ENCODE data around the gene IQCE. TPM values are rescaled to one million over a fixed set of nuclear protein-coding genes. Genes with fewer than 3 reads are reported as not detected.
A peak's percentile ranks its signal among the peaks of the same experiment; 100 is the strongest.
"Not testable (repeated sequence)": the region's sequence is repeated elsewhere in the genome, so short reads cannot be mapped to it uniquely, and the experiment has no call there.

The IQCE gene
- total and polyA plus RNA-seq, 2 donors = 8.9 to 9.3 TPM

DNA sequence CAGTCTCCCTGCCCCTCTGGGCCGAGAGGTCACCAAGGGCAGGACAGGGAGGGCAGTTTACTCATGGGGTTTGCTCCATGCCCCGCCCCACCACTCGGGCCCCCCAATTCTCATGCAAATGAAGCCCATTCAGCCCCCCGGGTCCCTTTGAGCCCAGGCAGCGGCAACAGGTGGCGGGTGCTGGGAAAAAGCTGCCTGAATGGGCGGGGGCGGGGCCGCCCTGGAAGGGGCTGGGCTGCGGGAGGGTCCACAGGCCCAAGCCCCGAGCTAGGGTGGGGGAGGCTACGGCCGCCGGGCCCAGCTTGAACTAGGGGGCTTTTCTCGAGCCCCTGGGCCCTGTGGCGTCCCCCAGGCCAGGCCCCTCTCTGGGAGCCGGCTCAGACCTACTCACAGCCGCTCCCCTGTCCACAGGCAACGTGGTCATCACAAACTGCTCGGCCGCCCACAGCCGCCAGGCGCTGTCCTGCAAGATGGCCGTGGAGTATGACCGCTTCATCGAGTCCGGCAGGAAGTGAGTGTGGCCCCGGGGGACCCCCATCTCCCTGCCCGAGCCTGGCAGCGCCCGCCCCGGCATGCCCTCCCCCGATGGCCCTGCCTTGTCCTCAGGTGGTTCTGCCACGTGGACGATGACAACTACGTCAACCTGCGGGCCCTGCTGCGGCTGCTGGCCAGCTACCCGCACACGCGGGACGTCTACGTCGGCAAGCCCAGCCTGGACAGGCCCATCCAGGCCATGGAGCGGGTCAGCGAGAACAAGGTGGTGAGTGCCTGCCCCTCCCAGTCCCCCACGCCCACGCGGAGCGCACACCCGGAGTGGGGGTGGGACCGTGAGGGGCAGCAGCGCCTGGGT lies 33.7 kb upstream of the IQCE start:
- Histone ChIP-seq H3K4me1 (ENCODE audit: insufficient read depth) (no peaks in the 10 kb centered on the region), H3K27ac (ENCODE audit: low read depth) (no peak overlapping the region), H3K36me3 (ENCODE audit: insufficient read depth) (no peaks in the 10 kb centered on the region), H3K4me3 (ENCODE audit: low read depth, low read length) (no peak overlapping the region)
- WGBS = 75% methylated on average over 53 of the region's 53 CpGs
- no peak for DNase-seq (ENCODE audit: extremely low spot score)

DNA sequence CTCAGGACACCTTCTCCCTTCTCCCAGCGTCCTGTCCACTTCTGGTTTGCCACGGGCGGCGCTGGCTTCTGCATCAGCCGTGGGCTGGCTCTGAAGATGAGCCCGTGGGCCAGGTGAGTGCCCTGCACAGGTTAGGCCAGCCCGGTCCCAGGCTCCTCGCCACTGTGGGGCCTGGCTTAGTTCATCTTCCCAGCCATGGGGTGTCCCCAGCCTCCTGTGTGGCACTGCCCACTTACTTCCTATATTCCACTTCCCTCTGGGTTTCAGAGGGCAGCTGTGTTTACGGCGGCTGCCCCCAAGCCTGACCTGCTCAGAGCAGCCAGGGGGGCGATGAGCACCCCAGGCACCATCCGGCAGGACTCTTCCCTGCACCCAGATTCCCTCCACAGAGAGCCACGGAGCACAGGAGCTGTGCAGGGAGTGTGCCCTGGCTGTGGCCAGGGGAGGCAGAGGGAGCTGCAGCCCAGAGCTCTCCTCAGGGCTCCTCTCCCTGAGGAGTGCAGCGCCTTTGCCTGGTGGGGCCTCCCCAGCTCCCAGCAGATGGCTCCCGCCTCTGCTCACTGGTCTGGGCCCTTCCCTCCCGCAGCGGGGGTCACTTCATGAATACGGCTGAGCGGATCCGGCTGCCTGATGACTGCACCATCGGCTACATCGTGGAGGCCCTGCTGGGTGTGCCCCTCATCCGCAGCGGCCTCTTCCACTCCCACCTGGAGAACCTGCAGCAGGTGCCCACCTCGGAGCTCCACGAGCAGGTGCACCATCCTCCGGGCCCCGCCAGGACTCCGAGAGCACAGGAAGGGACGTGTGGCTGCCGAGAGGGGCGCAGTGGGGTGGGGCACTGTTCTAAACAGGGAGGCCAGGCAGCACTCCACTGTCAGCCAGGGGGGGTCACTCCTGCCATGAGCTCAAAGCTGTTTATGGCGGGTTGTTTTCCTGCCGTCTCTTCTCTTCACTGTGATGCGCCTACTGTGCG lies 32.8 kb upstream of the IQCE start:
- Histone ChIP-seq H3K4me1 (ENCODE audit: insufficient read depth) (no peaks in the 10 kb centered on the region), H3K4me3 (ENCODE audit: low read depth, low read length) (no peak overlapping the region), H3K36me3 (ENCODE audit: insufficient read depth) (no peaks in the 10 kb centered on the region), H3K27ac (ENCODE audit: low read depth) (no peak overlapping the region)
- DNase-seq (ENCODE audit: extremely low spot score) = no peak
- 76% methylated on average over 36 of the region's 36 CpGs for WGBS

GRCh38 chr7:2526659-2527504 lies 31.9 kb upstream of the IQCE start:
- no peak for DNase-seq (ENCODE audit: extremely low spot score)
- no peak overlapping the region for H3K27ac ChIP-seq (ENCODE audit: low read depth)
- 89% methylated on average over 40 of the region's 40 CpGs for WGBS

GRCh38 chr7:2527505-2528467 lies 31.0 kb upstream of the IQCE start:
- Histone ChIP-seq H3K27ac (ENCODE audit: low read depth) (no peak overlapping the region), H3K4me1 (ENCODE audit: insufficient read depth) (no peaks in the 10 kb centered on the region), H3K36me3 (ENCODE audit: insufficient read depth) (no peaks in the 10 kb centered on the region), H3K4me3 (ENCODE audit: low read depth, low read length) (no peak overlapping the region)
- no peak for DNase-seq (ENCODE audit: extremely low spot score)
- WGBS = 67% methylated on average over 17 of the region's 17 CpGs

More at GRCh38 chr7:2526659-2527504, 31.9 kb upstream of the IQCE start:
- Histone ChIP-seq H3K4me1 (ENCODE audit: insufficient read depth) (no peaks in the 10 kb centered on the region), H3K36me3 (ENCODE audit: insufficient read depth) (no peaks in the 10 kb centered on the region), H3K4me3 (ENCODE audit: low read depth, low read length) (no peak overlapping the region)

- Histone ChIP-seq H3K4me1 (ENCODE audit: insufficient read depth) (no peaks in the 10 kb centered on the region), H3K36me3 (ENCODE audit: insufficient read depth) (no peaks in the 10 kb centered on the region), H3K4me3 (ENCODE audit: low read depth, low read length) (no peak overlapping the region), H3K27ac (ENCODE audit: low read depth) (no peak overlapping the region)
- WGBS = 79% methylated on average over 18 of the region's 18 CpGs
- no peak for DNase-seq (ENCODE audit: extremely low spot score)
These were observed 30.2 kb upstream of the IQCE start for GRCh38 chr7:2528481-2529095.

- no peak overlapping the region for H3K4me3 ChIP-seq (ENCODE audit: low read depth, low read length)
- DNase-seq (ENCODE audit: extremely low spot score) = no peak
- no peaks in the 10 kb centered on the region for H3K36me3 ChIP-seq (ENCODE audit: insufficient read depth)
- H3K4me1 ChIP-seq (ENCODE audit: insufficient read depth) = no peaks in the 10 kb centered on the region
- peak overlapping the region; percentile 65 for H3K27ac ChIP-seq (ENCODE audit: low read depth)
- 55% methylated on average over 30 of the region's 30 CpGs for whole genome bisulfite sequencing
These were observed 29.4 kb upstream of the IQCE start for GRCh38 chr7:2529161-2530070.

- Histone ChIP-seq H3K4me1 (ENCODE audit: insufficient read depth) (no peaks in the 10 kb centered on the region), H3K27ac (ENCODE audit: low read depth) (peak overlapping the region; percentile 65), H3K36me3 (ENCODE audit: insufficient read depth) (no peaks in the 10 kb centered on the region), H3K4me3 (ENCODE audit: low read depth, low read length) (no peak overlapping the region)
- 69% methylated on average over 16 of the region's 16 CpGs for WGBS
- no peak for DNase-seq (ENCODE audit: extremely low spot score)
These were observed 28.4 kb upstream of the IQCE start for GRCh38 chr7:2530071-2530987.

DNA sequence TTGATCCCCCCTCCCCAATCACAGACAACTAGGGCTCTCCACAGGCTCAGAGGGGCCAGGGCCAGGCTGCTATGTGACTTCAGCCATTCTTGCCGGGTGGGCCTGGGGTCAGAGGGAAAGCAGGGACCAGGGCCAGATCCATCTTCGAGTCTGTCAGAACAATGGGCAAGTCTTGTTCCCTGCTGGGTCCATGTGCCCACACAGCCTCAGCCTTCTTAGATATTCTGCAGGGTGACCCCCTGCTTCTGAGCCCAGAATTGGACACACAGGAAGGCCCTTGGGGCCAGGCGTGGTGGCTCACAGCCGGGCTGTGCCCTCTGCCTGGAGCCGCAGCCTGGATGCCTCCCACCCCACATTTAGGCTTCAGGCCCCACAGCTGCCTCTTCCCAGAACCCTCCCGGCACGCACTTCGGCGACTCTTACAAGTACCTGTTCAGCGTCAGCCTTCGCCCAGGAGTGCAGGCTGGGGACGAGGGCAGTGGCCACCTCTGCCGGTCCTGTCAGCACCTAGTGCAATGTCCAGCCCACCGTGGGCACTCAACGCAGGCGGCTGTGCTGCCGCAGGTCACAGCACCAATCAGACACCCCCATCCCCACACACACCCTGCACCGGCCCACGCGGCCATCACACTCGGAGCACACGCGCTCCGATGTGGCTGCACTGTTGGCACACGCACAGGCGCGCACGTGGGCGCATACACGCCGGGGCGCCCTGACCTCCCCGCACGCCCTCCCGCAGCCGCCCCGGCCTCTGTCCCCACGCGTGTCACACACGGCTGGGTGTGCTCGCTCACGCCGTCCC lies 27.6 kb upstream of the IQCE start:
- not testable (repeated sequence) for H3K4me1 ChIP-seq (ENCODE audit: insufficient read depth); H3K27ac ChIP-seq (ENCODE audit: low read depth); H3K36me3 ChIP-seq (ENCODE audit: insufficient read depth); DNase-seq (ENCODE audit: extremely low spot score); H3K4me3 ChIP-seq (ENCODE audit: low read depth, low read length)
- 52% methylated on average over 37 of the region's 43 CpGs for WGBS

DNA sequence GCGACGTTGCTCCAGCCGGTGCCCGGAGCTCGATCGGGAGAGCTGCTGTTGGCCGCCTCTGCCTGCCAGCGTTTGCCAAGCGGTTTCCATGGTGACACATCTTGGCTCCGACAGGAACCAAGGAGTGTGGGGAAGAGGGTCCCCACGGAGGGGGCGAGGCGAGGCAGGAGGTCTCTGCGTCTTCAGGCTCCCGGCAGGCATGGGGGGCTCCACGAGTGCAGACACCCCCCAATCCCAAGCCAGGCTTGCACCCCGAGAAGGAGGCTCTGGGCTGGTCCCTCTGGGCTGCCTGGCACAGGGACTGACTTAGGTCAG lies 27.0 kb upstream of the IQCE start:
- DNase-seq (ENCODE audit: extremely low spot score); H3K36me3 ChIP-seq (ENCODE audit: insufficient read depth); H3K27ac ChIP-seq (ENCODE audit: low read depth); H3K4me1 ChIP-seq (ENCODE audit: insufficient read depth); H3K4me3 ChIP-seq (ENCODE audit: low read depth, low read length): not testable (repeated sequence)
- 37% methylated on average over 10 of the region's 17 CpGs for WGBS

- not testable (repeated sequence) for DNase-seq (ENCODE audit: extremely low spot score); H3K4me1 ChIP-seq (ENCODE audit: insufficient read depth); H3K36me3 ChIP-seq (ENCODE audit: insufficient read depth); H3K4me3 ChIP-seq (ENCODE audit: low read depth, low read length); H3K27ac ChIP-seq (ENCODE audit: low read depth)
- WGBS = 83% methylated on average over 10 of the region's 15 CpGs
These were observed 26.5 kb upstream of the IQCE start for GRCh38 chr7:2532199-2532772.
